GM18868 (cell line): Measurements from ENCODE around the gene POLDIP2.
A peak's percentile ranks its signal among the peaks of the same experiment; 100 is the strongest.

Source experiments
- ATAC-seq: cut with Tn5 transposase; IDR thresholded peaks from one replicate; pipeline ENCODE4 v1.9.1; 2021; ENCODE audit warnings: mild to moderate bottlenecking, moderate library complexity; ENCODE audit not compliant: unreplicated experiment

Gene POLDIP2

GRCh38 chr17:28318759-28319597 lies 38.3 kb downstream of the POLDIP2 start, which contains the start of gene TMEM97:
Gene TMEM97, plus strand, starts transcription at chr17:28319200. Its CDS starts 40 bp downstream, at chr17:28319240.
- ATAC-seq, result peak; percentile 96

- ATAC-seq, result peak; percentile 2
Observed at GRCh38 chr17:28317966-28318758, 39.2 kb downstream of the POLDIP2 start.

- ATAC-seq, result no peak
Observed at GRCh38 chr17:28317099-28317965, 40.0 kb downstream of the POLDIP2 start.

- no peak for ATAC-seq
Observed at GRCh38 chr17:28315846-28316705, 41.3 kb downstream of the POLDIP2 start.

- no peak for ATAC-seq
Observed at GRCh38 chr17:28313841-28314240, 43.5 kb downstream of the POLDIP2 start.

GRCh38 chr17:28306954-28307401 lies 50.3 kb downstream of the POLDIP2 start:
- no peak for ATAC-seq

GRCh38 chr17:28298449-28298848 lies 58.9 kb downstream of the POLDIP2 start:
- no peak for ATAC-seq
